K562 (cell line): ENCODE measurements around the gene RCOR1. TPM values are rescaled to one million over a fixed set of nuclear protein-coding genes. Genes with fewer than 3 reads are reported as not detected.

ENCODE experiments used
- ATAC-seq: fragments of 200-7000 bp; cut with Tn5 transposase; 3 replicates; pipeline ENCODE4 v1.9.1; 2020; ENCODE audit warnings: moderate library complexity
- BruUV-seq: library from RNA; stranded (reverse); fragments of 400-500 nt; replicated peaks from 2 replicates; lab custom pipeline; 2021; lab: Mats Ljungman, UMichigan
- CTCF ChIA-PET: fragments of 300-600 bp; formaldehyde crosslinking; extraction: SDS; loops from one replicate; lab custom pipeline; 2021; ENCODE audit warnings: low intra/inter-chr PET ratio; lab: Yijun Ruan, JAX
- POLR2A ChIA-PET: fragments of 300-600, 350-650 bp; sonication (Branson Sonifier 250); formaldehyde crosslinking; extraction: SDS; loops from one replicate; lab custom pipeline; 2021; ENCODE audit warnings: antibody characterized with exemption, inconsistent platforms; lab: Yijun Ruan, JAX
- DNase-seq, 4 experiments: peaks; one replicate each; pipeline versions ENCODE4 v3.0.0 to v3.0.0-alpha.2; 2011 to 2018; ENCODE audit warnings: low spot score in 3 of 4, mixed read lengths in 3 of 4; ENCODE audit errors: extremely low read depth in 1 of 4
- FAIRE-seq: peaks from 2 replicates; lab custom pipeline; 2011; peaks lifted over from hg19 to GRCh38; lab: Jason Lieb, UNC
- H2AFZ ChIP-seq: 2 replicates; pipeline ENCODE4 v1.6.0; 2011; ENCODE audit warnings: low read depth, low read length, control low read depth, inconsistent platforms
- H3K27ac ChIP-seq: fragments of 200-600 bp; 3 replicates; pipeline ENCODE4 v1.8.0; 2011; ENCODE audit warnings: low read depth, mild to moderate bottlenecking, control low read depth, inconsistent platforms, low read length, moderate library complexity, mixed read lengths; ENCODE audit errors: extremely low read depth
- H3K27me3 ChIP-seq, 2 experiments: fragments of 300-600 bp in 1 of 2; 2 replicates in 1 of 2; 3 replicates in 1 of 2; pipeline versions ENCODE4 v1.6.0 to v1.8.0; 2011; ENCODE audit warnings: inconsistent platforms in 2 of 2, low read length in 2 of 2, mild to moderate bottlenecking in 1 of 2, mixed read lengths in 1 of 2, moderate library complexity in 1 of 2; ENCODE audit not compliant: control insufficient read depth in 2 of 2, insufficient read depth in 2 of 2
- H3K36me3 ChIP-seq: fragments of 300-600 bp; 3 replicates; pipeline ENCODE4 v1.8.0; 2011; ENCODE audit warnings: mild to moderate bottlenecking, low read length, inconsistent platforms; ENCODE audit not compliant: control insufficient read depth, insufficient read depth
- H3K4me1 ChIP-seq, 2 experiments: fragments of 200-600 bp in 1 of 2; replicated peaks in 1 of 2; 2 replicates in 1 of 2; 3 replicates in 1 of 2; pipeline versions ENCODE4 v1.5.1 to v1.8.0; 2011; ENCODE audit warnings: inconsistent platforms in 2 of 2, low read length in 2 of 2, mild to moderate bottlenecking in 1 of 2, mixed read lengths in 1 of 2, moderate library complexity in 1 of 2; ENCODE audit not compliant: control insufficient read depth in 2 of 2, insufficient read depth in 2 of 2
- H3K4me2 ChIP-seq: 2 replicates; pipeline ENCODE4 v1.6.1; 2011; ENCODE audit warnings: low read length, control low read depth, inconsistent platforms, mixed read lengths; ENCODE audit not compliant: insufficient read depth
- H3K4me3 ChIP-seq: fragments of 200-600 bp; sonication (generic), shearing (Covaris generic); 2 replicates; pipeline ENCODE4 v1.5.1; 2016; ENCODE audit warnings: control low read depth, inconsistent platforms
- H3K79me2 ChIP-seq: fragments of 200-600 bp; 3 replicates; pipeline ENCODE4 v1.8.0; 2011; ENCODE audit warnings: low read length, inconsistent platforms; ENCODE audit not compliant: control insufficient read depth, insufficient read depth
- H3K9ac ChIP-seq, 2 experiments: 2 replicates each; pipeline versions ENCODE4 v1.6.0 to v1.6.1; 2011; ENCODE audit warnings: low read depth in 2 of 2, low read length in 2 of 2, control low read depth in 1 of 2, inconsistent platforms in 1 of 2, mild to moderate bottlenecking in 1 of 2, mixed read lengths in 1 of 2; ENCODE audit not compliant: insufficient read depth in 1 of 2
- H3K9me1 ChIP-seq: one replicate; pipeline ENCODE4 v1.6.0; 2011; ENCODE audit warnings: inconsistent platforms, mild to moderate bottlenecking, low read length, moderate library complexity; ENCODE audit not compliant: control insufficient read depth, insufficient read depth
- H3K9me3 ChIP-seq: replicated peaks from 2 replicates; pipeline ENCODE4 v1.5.1; 2011; ENCODE audit warnings: low read depth, low read length, inconsistent platforms; ENCODE audit not compliant: control insufficient read depth, insufficient read depth
- H4K20me1 ChIP-seq: replicated peaks from 2 replicates; pipeline ENCODE4 v1.6.1; 2011; ENCODE audit warnings: low read length, inconsistent platforms, mixed read lengths; ENCODE audit not compliant: control insufficient read depth, insufficient read depth
- CTBP1 ChIP-seq: fragments of 450-650 bp; IDR thresholded peaks from 2 replicates; pipeline ENCODE4 v1.6.1; 2016; ENCODE audit warnings: borderline replicate concordance
- DEAF1 ChIP-seq: fragments of 450-650 bp; formaldehyde crosslinking; IDR thresholded peaks from 2 replicates; pipeline ENCODE4 v1.4.0; 2020; ENCODE audit warnings: mild to moderate bottlenecking, moderate library complexity
- ETV1 ChIP-seq: fragments of 450-650 bp; conservative IDR thresholded peaks from 2 replicates; pipeline ENCODE4 v1.6.1; 2016; ENCODE audit warnings: missing genetic modification characterization, control low read depth, low read depth, missing compliant biosample characterization
- ILF3 ChIP-seq: fragments of 450-650 bp; IDR thresholded peaks from 2 replicates; pipeline ENCODE4 v1.6.1; 2018; ENCODE audit warnings: antibody characterized with exemption, mild to moderate bottlenecking, moderate library complexity, borderline replicate concordance
- LCOR ChIP-seq: sonication (generic); formaldehyde crosslinking; IDR thresholded peaks from 2 replicates; pipeline ENCODE4 v1.8.0; 2022; ENCODE audit warnings: mild to moderate bottlenecking, missing genetic modification reagents
- MLLT1 ChIP-seq, 2 experiments: fragments of 450-650 bp; IDR thresholded peaks; 2 replicates each; pipeline ENCODE4 v1.6.1; 2016
- NFIX ChIP-seq: fragments of 250-450 bp; sonication (Bioruptor Pico); IDR thresholded peaks from 2 replicates; pipeline ENCODE4 v1.4.0; 2020; ENCODE audit warnings: low read depth, mild to moderate bottlenecking, moderate library complexity
- NR2F6 ChIP-seq: fragments of 450-650 bp; formaldehyde crosslinking; IDR thresholded peaks from 2 replicates; pipeline ENCODE4 v1.4.0; 2020; ENCODE audit warnings: mild to moderate bottlenecking
- PHTF2 ChIP-seq: fragments of 250-450 bp; sonication (Bioruptor Pico); IDR thresholded peaks from 2 replicates; pipeline ENCODE4 v1.5.0; 2021; ENCODE audit warnings: mild to moderate bottlenecking
- POLR2AphosphoS5 ChIP-seq: IDR thresholded peaks from 2 replicates; pipeline ENCODE4 v1.6.1; 2011; ENCODE audit warnings: mild to moderate bottlenecking, low read depth, low read length, moderate library complexity; ENCODE audit not compliant: control insufficient read depth, insufficient read depth
- PTBP1 ChIP-seq: fragments of 200-400 bp; formaldehyde crosslinking; IDR thresholded peaks from 2 replicates; pipeline ENCODE4 v1.6.1; 2017; ENCODE audit warnings: low read depth, low read length
- RB1 ChIP-seq: fragments of 450-650 bp; IDR thresholded peaks from 2 replicates; pipeline ENCODE4 v1.6.1; 2017; ENCODE audit warnings: low read depth, mild to moderate bottlenecking
- SRSF9 ChIP-seq: fragments of 200-400 bp; formaldehyde crosslinking; IDR thresholded peaks from 2 replicates; pipeline ENCODE4 v1.6.1; 2017; ENCODE audit warnings: low read depth, low read length, borderline replicate concordance
- ZFP1 ChIP-seq: fragments of 450-650 bp; formaldehyde crosslinking; IDR thresholded peaks from 2 replicates; pipeline ENCODE4 v1.4.0; 2020; ENCODE audit warnings: mild to moderate bottlenecking, mixed read lengths
- ZNF24 ChIP-seq: fragments of 450-650 bp; IDR thresholded peaks from 2 replicates; pipeline ENCODE4 v1.6.1; 2016
- WGBS: fragments of 100-300 bp; shearing (Covaris generic); methylation state at CpG from one replicate; pipeline ENCODE4 v1.1.6; 2016; ENCODE audit warnings: low coverage, mixed read lengths; ENCODE audit not compliant: insufficient coverage; ENCODE audit errors: missing lambda C conversion rate; 5-methylcytosine and 5-hydroxymethylcytosine counted together
- in situ Hi-C: fragments of 300-500 bp; cut with MboI; formaldehyde crosslinking; loops from 4 replicates; pipeline ENCODE4 v1.15.0; 2018; ENCODE audit warnings: inconsistent platforms, mixed read lengths
- intact Hi-C: fragments of 100-400 bp; cut with micrococcal nuclease; formaldehyde crosslinking; loops from 2 replicates; pipeline ENCODE4 v1.14.2; 2022
- polyA plus RNA-seq, 8 experiments: library from polyadenylated mRNA; depleted of rRNA in 4 of 8; stranded (reverse) in 5 of 8; unstranded in 3 of 8; fragments of >200 nt; fragmentation: Nextera tagmentation in 2 of 8; fragmentation: Illumina TruSeq in 1 of 8; extraction: Ambion mirVana in 2 of 8; extraction: Trizol in 1 of 8; gene quantifications; 2 replicates each; pipeline versions ENCODE4 v1.2.1 to v1.2.3, GENCODE V29; 2011 to 2014; ENCODE audit warnings: inconsistent platforms in 1 of 8, missing spikeins in 1 of 8
- total RNA-seq, 7 experiments: library from RNA; depleted of rRNA in 6 of 7; stranded (reverse); fragments of >200 nt in 6 of 7; fragmentation: Illumina TruSeq in 2 of 7; extraction: Trizol in 2 of 7; gene quantifications; 2 replicates each; pipeline versions ENCODE4 v1.2.1 to v1.2.3, GENCODE V29; 2011 to 2021; ENCODE audit warnings: low replicate concordance in 1 of 7

Gene RCOR1
- total and polyA plus RNA-seq, 9 of the 15 experiments (the other 6 are each of a cell fraction or from before 2014, with no cell fraction given), result 8.5 to 47.9 (median 20.9) TPM

- Histone ChIP-seq H3K27me3 (no peaks in the 10 kb centered on the region), H4K20me1 (peaks cover 19% of the 10 kb centered on the region), H3K27ac (peak overlapping the region; percentile 71), H3K79me2 (peaks cover 95% of the 10 kb centered on the region), H3K9me1 (no peaks in the 10 kb centered on the region), H3K4me2 (no peak overlapping the region; the same call in 1 of the 2 replicates), H3K36me3 (peaks cover 4% of the 10 kb centered on the region; the same call in 2 of the 3 replicates), H3K9ac (peak overlapping the region in 1 of 2 experiments; percentile 50; a peak in 2 of 4 replicates), H2AFZ (no peak overlapping the region), H3K4me3 (no peak overlapping the region), H3K9me3 (no peaks in the 10 kb centered on the region), H3K4me1 (peaks cover 14 to 44% of the 10 kb centered on the region in 2 experiments)
- WGBS, result 77% methylated on average over 3 of the region's 3 CpGs
- ChIA-PET CTCF (no interaction called here), POLR2A (interaction anchor here (0.5 to 1.1 kb wide), 5 partner anchors 9 to 45 kb away, joined by 3 to 5 read pairs (median 4); no protein-coding TSS in a partner anchor)
- no peak for ATAC-seq
- TF ChIP-seq ZNF24 (no peak), DEAF1 (CRISPR knock-in tag) (no peak), PTBP1 (no peak), MLLT1 (IDR thresholded peaks at IDR 0.05) (no peak), POLR2AphosphoS5 (no peak), CTBP1 (no peak), PHTF2 (CRISPR knock-in tag) (no peak), ILF3 (no peak), NR2F6 (CRISPR knock-in tag) (no peak), SRSF9 (no peak), RB1 (no peak), LCOR (CRISPR knock-in tag) (no peak), ETV1 (no peak), NFIX (CRISPR knock-in tag) (no peak), ZFP1 (CRISPR knock-in tag) (no peak)
- FAIRE-seq, result no peak
- BruUV-seq, result no TSS peak
- in situ Hi-C loops (no loop called here), intact Hi-C loops (loop anchor here (1.0 kb wide), 1 partner anchor 52 kb away; no protein-coding TSS in a partner anchor)
- DNase-seq, result no peak
These were observed 54.2 kb downstream of the RCOR1 start for GRCh38 chr14:102646615-102647014.
